Measurements from ENCODE around the gene DPYSL5.

DPYSL5 gene

DNA sequence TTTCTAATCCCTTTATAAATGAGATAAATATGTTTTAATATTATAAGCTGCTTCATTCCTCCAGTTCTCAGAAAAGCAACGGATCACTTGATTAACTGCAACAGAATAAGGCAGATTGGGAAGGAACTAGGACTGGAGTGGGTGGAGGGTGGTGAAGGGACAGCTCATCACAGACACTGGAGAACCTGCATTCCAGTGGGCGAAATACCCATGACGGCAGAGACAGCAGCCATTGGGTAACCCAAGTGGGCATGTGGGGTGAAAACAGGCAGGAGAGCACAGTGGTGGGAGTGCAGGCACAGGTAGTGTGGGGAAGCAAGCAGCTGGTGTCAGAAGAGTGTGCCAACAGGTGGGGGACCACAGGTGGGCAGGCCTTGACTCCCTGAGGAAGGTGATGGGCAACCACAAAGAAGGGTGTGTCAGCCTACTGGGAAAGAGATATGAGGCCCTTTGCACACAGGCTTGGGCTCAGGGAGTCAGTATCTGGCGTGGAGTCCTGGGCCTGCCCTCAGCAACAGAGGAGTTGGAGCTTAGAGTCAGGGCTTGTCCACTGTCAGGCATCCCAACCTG lies 27.2 kb downstream of the DPYSL5 start:
- Histone ChIP-seq H3K9me3 (ENCODE audit: insufficient read depth, low read length) (no peaks in the 10 kb centered on the region), H3K27ac (ENCODE audit: low read length) (no peak overlapping the region), H3K4me2 (ENCODE audit: low read length) (no peak overlapping the region), H3K27me3 (ENCODE audit: low read depth, low read length) (peaks cover 16% of the 10 kb centered on the region), H3K4me3 (ENCODE audit: low read length) (no peak overlapping the region), H3K9ac (ENCODE audit: low read length) (no peak overlapping the region), H2AFZ (ENCODE audit: low read depth, low read length) (no peak overlapping the region), H4K20me1 (ENCODE audit: insufficient read depth, low read length) (no peaks in the 10 kb centered on the region), H3K4me1 (ENCODE audit: low read length) (peaks cover 7% of the 10 kb centered on the region; the same call in 1 of the 2 replicates), H3K79me2 (ENCODE audit: low read length) (no peaks in the 10 kb centered on the region), H3K36me3 (replicated peaks; ENCODE audit: low read depth, low read length) (no peaks in the 10 kb centered on the region)
- TF ChIP-seq, protein P1, sequence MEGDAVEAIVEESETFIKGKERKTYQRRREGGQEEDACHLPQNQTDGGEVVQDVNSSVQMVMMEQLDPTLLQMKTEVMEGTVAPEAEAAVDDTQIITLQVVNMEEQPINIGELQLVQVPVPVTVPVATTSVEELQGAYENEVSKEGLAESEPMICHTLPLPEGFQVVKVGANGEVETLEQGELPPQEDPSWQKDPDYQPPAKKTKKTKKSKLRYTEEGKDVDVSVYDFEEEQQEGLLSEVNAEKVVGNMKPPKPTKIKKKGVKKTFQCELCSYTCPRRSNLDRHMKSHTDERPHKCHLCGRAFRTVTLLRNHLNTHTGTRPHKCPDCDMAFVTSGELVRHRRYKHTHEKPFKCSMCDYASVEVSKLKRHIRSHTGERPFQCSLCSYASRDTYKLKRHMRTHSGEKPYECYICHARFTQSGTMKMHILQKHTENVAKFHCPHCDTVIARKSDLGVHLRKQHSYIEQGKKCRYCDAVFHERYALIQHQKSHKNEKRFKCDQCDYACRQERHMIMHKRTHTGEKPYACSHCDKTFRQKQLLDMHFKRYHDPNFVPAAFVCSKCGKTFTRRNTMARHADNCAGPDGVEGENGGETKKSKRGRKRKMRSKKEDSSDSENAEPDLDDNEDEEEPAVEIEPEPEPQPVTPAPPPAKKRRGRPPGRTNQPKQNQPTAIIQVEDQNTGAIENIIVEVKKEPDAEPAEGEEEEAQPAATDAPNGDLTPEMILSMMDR (IDR thresholded peaks at IDR 0.05; ENCODE audit: low read depth, low read length) = no peak
- TF ChIP-seq EZH2phosphoT487 (IDR thresholded peaks at IDR 0.05; ENCODE audit: low read depth) = no peak

DNA sequence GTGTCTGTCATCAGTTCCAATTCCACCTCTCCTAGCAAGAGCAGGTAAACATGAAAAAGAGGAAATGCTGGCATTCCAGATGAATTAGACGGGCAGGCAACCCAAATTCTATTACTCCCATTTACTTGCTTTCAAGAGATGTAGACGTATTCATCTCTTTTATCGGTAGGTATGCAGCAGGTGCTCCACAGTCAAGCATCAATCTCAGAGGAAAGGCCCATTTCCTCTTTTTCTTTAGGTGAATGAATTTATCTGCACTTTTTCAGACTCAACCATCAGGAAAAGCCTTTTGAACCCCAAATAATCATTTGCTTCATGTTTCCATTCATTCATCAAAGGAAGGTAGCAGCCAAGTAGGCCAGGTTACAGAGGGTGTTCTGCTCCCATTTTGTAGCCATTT lies 27.9 kb downstream of the DPYSL5 start:
- Histone ChIP-seq H3K79me2 (ENCODE audit: low read length) (no peaks in the 10 kb centered on the region), H3K36me3 (replicated peaks; ENCODE audit: low read depth, low read length) (no peaks in the 10 kb centered on the region), H3K9ac (ENCODE audit: low read length) (no peak overlapping the region), H3K27ac (ENCODE audit: low read length) (no peak overlapping the region), H3K9me3 (ENCODE audit: insufficient read depth, low read length) (no peaks in the 10 kb centered on the region), H3K4me1 (ENCODE audit: low read length) (peaks cover 7% of the 10 kb centered on the region; the same call in 1 of the 2 replicates), H3K27me3 (ENCODE audit: low read depth, low read length) (peaks cover 16% of the 10 kb centered on the region), H4K20me1 (ENCODE audit: insufficient read depth, low read length) (no peaks in the 10 kb centered on the region), H3K4me2 (ENCODE audit: low read length) (no peak overlapping the region), H3K4me3 (ENCODE audit: low read length) (no peak overlapping the region), H2AFZ (ENCODE audit: low read depth, low read length) (no peak overlapping the region)
- TF ChIP-seq, protein P1 (IDR thresholded peaks at IDR 0.05; ENCODE audit: low read depth, low read length) = no peak
- TF ChIP-seq EZH2phosphoT487 (IDR thresholded peaks at IDR 0.05; ENCODE audit: low read depth) = no peak

- no peaks in the 10 kb centered on the region for H3K79me2 ChIP-seq (ENCODE audit: low read length)
- H3K9me3 ChIP-seq (ENCODE audit: insufficient read depth, low read length) = no peaks in the 10 kb centered on the region
- peaks cover 7% of the 10 kb centered on the region; the same call in 1 of the 2 replicates for H3K4me1 ChIP-seq (ENCODE audit: low read length)
- no peaks in the 10 kb centered on the region for H3K36me3 ChIP-seq (replicated peaks; ENCODE audit: low read depth, low read length)
- no peak overlapping the region for H3K4me3 ChIP-seq (ENCODE audit: low read length)
- H3K4me2 ChIP-seq (ENCODE audit: low read length) = no peak overlapping the region
- no peaks in the 10 kb centered on the region for H4K20me1 ChIP-seq (ENCODE audit: insufficient read depth, low read length)
- no peak overlapping the region for H3K9ac ChIP-seq (ENCODE audit: low read length)
- peaks cover 20% of the 10 kb centered on the region for H3K27me3 ChIP-seq (ENCODE audit: low read depth, low read length)
- no peak for TF ChIP-seq EZH2phosphoT487 (IDR thresholded peaks at IDR 0.05; ENCODE audit: low read depth)
- TF ChIP-seq, protein P1 (IDR thresholded peaks at IDR 0.05; ENCODE audit: low read depth, low read length) = no peak
- no peak overlapping the region for H3K27ac ChIP-seq (ENCODE audit: low read length)
- no peak overlapping the region for H2AFZ ChIP-seq (ENCODE audit: low read depth, low read length)
Measured at GRCh38 chr2:26876260-26876659, 28.3 kb downstream of the DPYSL5 start.

- no peak for TF ChIP-seq EZH2phosphoT487 (IDR thresholded peaks at IDR 0.05; ENCODE audit: low read depth)
- TF ChIP-seq, protein P1 (IDR thresholded peaks at IDR 0.05; ENCODE audit: low read depth, low read length) = no peak
- no peaks in the 10 kb centered on the region for H3K9me3 ChIP-seq (ENCODE audit: insufficient read depth, low read length)
Measured at GRCh38 chr2:26877276-26877675, 29.3 kb downstream of the DPYSL5 start.

More at GRCh38 chr2:26877276-26877675, 29.3 kb downstream of the DPYSL5 start:
- no peak overlapping the region for H3K9ac ChIP-seq (ENCODE audit: low read length)
- H3K79me2 ChIP-seq (ENCODE audit: low read length) = no peaks in the 10 kb centered on the region
- no peak overlapping the region for H3K4me3 ChIP-seq (ENCODE audit: low read length)
- H3K27ac ChIP-seq (ENCODE audit: low read length) = no peak overlapping the region
- H3K36me3 ChIP-seq (replicated peaks; ENCODE audit: low read depth, low read length) = no peaks in the 10 kb centered on the region
- H3K4me1 ChIP-seq (ENCODE audit: low read length) = peaks cover 7% of the 10 kb centered on the region; the same call in 1 of the 2 replicates
- H3K4me2 ChIP-seq (ENCODE audit: low read length) = no peak overlapping the region
- H4K20me1 ChIP-seq (ENCODE audit: insufficient read depth, low read length) = no peaks in the 10 kb centered on the region
- no peak overlapping the region for H2AFZ ChIP-seq (ENCODE audit: low read depth, low read length)
- peaks cover 20% of the 10 kb centered on the region for H3K27me3 ChIP-seq (ENCODE audit: low read depth, low read length)
